H54 (cell line): ENCODE results near the gene FNDC1.
"Not testable (repeated sequence)": the region's sequence is repeated elsewhere in the genome, so short reads cannot be mapped to it uniquely, and the experiment has no call there.

Experiments used
- DNase-seq: peaks from one replicate; pipeline ENCODE4 v3.0.0; 2011; ENCODE audit warnings: low spot score, mixed read lengths; ENCODE audit not compliant: insufficient read length
- FAIRE-seq: peaks from 3 replicates; lab custom pipeline; 2011; peaks lifted over from hg19 to GRCh38; lab: Jason Lieb, UNC
- POLR2A ChIP-seq: IDR thresholded peaks from 2 replicates; pipeline ENCODE4 v1.6.1; 2011; ENCODE audit warnings: low read depth, mild to moderate bottlenecking, low read length

Gene FNDC1

GRCh38 chr6:159262586-159262985, 93.4 kb downstream of the FNDC1 start:
- TF ChIP-seq POLR2A, result no peak
- FAIRE-seq (no peak), DNase-seq (no peak)

GRCh38 chr6:159267165-159267564, 98.0 kb downstream of the FNDC1 start:
- DNase-seq (no peak), FAIRE-seq (no peak)
- no peak for TF ChIP-seq POLR2A

GRCh38 chr6:159268511-159268910, 99.3 kb downstream of the FNDC1 start:
- DNase-seq (no peak), FAIRE-seq (no peak)
- TF ChIP-seq POLR2A, result no peak

- TF ChIP-seq POLR2A, result no peak
- no peak for DNase-seq
- FAIRE-seq, result no peak
Measured at GRCh38 chr6:159271257-159271656, 102.1 kb downstream of the FNDC1 start.

GRCh38 chr6:159278626-159279025, 109.4 kb downstream of the FNDC1 start:
- TF ChIP-seq POLR2A, result no peak
- FAIRE-seq, result no peak
- no peak for DNase-seq

- DNase-seq (no peak), FAIRE-seq (no peak)
- TF ChIP-seq POLR2A, result no peak
Measured at GRCh38 chr6:159279790-159280277, 110.6 kb downstream of the FNDC1 start.

- FAIRE-seq (no peak), DNase-seq (no peak)
Measured at GRCh38 chr6:159282421-159282820, 113.2 kb downstream of the FNDC1 start.

GRCh38 chr6:159284661-159285060, 115.5 kb downstream of the FNDC1 start:
- not testable (repeated sequence) for FAIRE-seq, DNase-seq

More at GRCh38 chr6:159282421-159282820, 113.2 kb downstream of the FNDC1 start:
- TF ChIP-seq POLR2A, result no peak

GRCh38 chr6:159298840-159299239, 129.6 kb downstream of the FNDC1 start:
- no peak for DNase-seq
- TF ChIP-seq POLR2A, result no peak
- no peak for FAIRE-seq

GRCh38 chr6:159299566-159299965, 130.4 kb downstream of the FNDC1 start:
- no peak for DNase-seq
- no peak for FAIRE-seq
- no peak for TF ChIP-seq POLR2A

GRCh38 chr6:159301277-159301676, 132.1 kb downstream of the FNDC1 start:
- no peak for DNase-seq
- no peak for TF ChIP-seq POLR2A
- no peak for FAIRE-seq

GRCh38 chr6:159301810-159302593, 132.8 kb downstream of the FNDC1 start:
- DNase-seq, result no peak
- TF ChIP-seq POLR2A, result no peak
- no peak for FAIRE-seq

- DNase-seq (no peak), FAIRE-seq (no peak)
- TF ChIP-seq POLR2A, result no peak
Measured at GRCh38 chr6:159302594-159302992, 133.4 kb downstream of the FNDC1 start.

GRCh38 chr6:159303159-159303558, 134.0 kb downstream of the FNDC1 start:
- FAIRE-seq (no peak), DNase-seq (no peak)
- TF ChIP-seq POLR2A, result no peak

GRCh38 chr6:159303784-159304183, 134.6 kb downstream of the FNDC1 start:
- FAIRE-seq (no peak), DNase-seq (no peak)
- TF ChIP-seq POLR2A, result no peak
